Panc1 (cell line): ENCODE data around the gene BMP7. TPM values are rescaled to one million over a fixed set of nuclear protein-coding genes. Genes with fewer than 3 reads are reported as not detected.

Experiments
- ATAC-seq: fragments of 200-7000 bp; cut with Tn5 transposase; 2 replicates; pipeline ENCODE4 v1.9.1; 2020; ENCODE audit warnings: mild to moderate bottlenecking, moderate library complexity
- BruUV-seq: library from RNA; stranded (reverse); fragments of 400-500 nt; replicated peaks from 2 replicates; lab custom pipeline; 2021; lab: Mats Ljungman, UMichigan
- CTCF ChIA-PET: fragments of 300-600 bp; sonication (Branson Sonifier 250); formaldehyde crosslinking; loops from one replicate; lab custom pipeline; 2022; ENCODE audit warnings: antibody characterized with exemption; lab: Charles Lee
- POLR2A ChIA-PET: fragments of 300-600 bp; sonication (Branson Sonifier 250); formaldehyde crosslinking; loops from one replicate; lab custom pipeline; 2022; ENCODE audit warnings: antibody characterized with exemption; lab: Charles Lee
- DNase-seq: peaks from one replicate; pipeline ENCODE4 v3.0.0-alpha.2; 2010; ENCODE audit warnings: low read depth, low spot score
- H3K27ac ChIP-seq: 2 replicates; pipeline ENCODE4 v1.5.1; 2011; ENCODE audit warnings: mild to moderate bottlenecking, low read length, inconsistent platforms
- H3K27me3 ChIP-seq: fragments of 200-500 bp; sonication (Bioruptor generic); 2 replicates; pipeline ENCODE4 v1.6.0; 2014; ENCODE audit warnings: low read length, inconsistent platforms; ENCODE audit not compliant: control insufficient read depth, insufficient read depth
- H3K36me3 ChIP-seq: fragments of 200-500 bp; sonication (Bioruptor generic); 2 replicates; pipeline ENCODE4 v1.5.1; 2014; ENCODE audit warnings: inconsistent platforms, mild to moderate bottlenecking, low read length, moderate library complexity; ENCODE audit not compliant: control insufficient read depth, insufficient read depth
- H3K4me1 ChIP-seq: 2 replicates; pipeline ENCODE4 v1.5.1; 2011; ENCODE audit warnings: inconsistent platforms, mild to moderate bottlenecking, low read length, moderate library complexity; ENCODE audit not compliant: control insufficient read depth, insufficient read depth
- H3K4me3 ChIP-seq, 2 experiments: 2 replicates each; pipeline ENCODE4 v1.5.1; 2011 to 2012; ENCODE audit warnings: low read depth in 2 of 2, low read length in 2 of 2, mild to moderate bottlenecking in 2 of 2, inconsistent platforms in 1 of 2, moderate library complexity in 1 of 2
- H3K9me3 ChIP-seq: fragments of 200-500 bp; sonication (Bioruptor generic); 2 replicates; pipeline ENCODE4 v1.5.1; 2014; ENCODE audit warnings: low read depth, mild to moderate bottlenecking, inconsistent platforms, low read length, moderate library complexity; ENCODE audit not compliant: control insufficient read depth, insufficient read depth
- CTCF ChIP-seq: fragments of 450-650 bp; IDR thresholded peaks from 2 replicates; pipeline ENCODE4 v1.5.1; 2017; ENCODE audit warnings: mild to moderate bottlenecking
- POLR2AphosphoS5 ChIP-seq: IDR thresholded peaks from 2 replicates; pipeline ENCODE4 v1.6.1; 2012; ENCODE audit warnings: mild to moderate bottlenecking, low read depth, low read length, moderate library complexity
- REST ChIP-seq, 2 experiments: IDR thresholded peaks; 2 replicates each; pipeline ENCODE4 v1.6.1; 2011 to 2012; ENCODE audit warnings: low read depth in 2 of 2, control low read depth in 1 of 2, low read length in 1 of 2, mild to moderate bottlenecking in 1 of 2, moderate library complexity in 1 of 2; ENCODE audit not compliant: insufficient read depth in 1 of 2
- SIN3A ChIP-seq: IDR thresholded peaks from 2 replicates; pipeline ENCODE4 v1.6.1; 2012; ENCODE audit warnings: low read depth, mild to moderate bottlenecking, low read length, moderate library complexity, borderline replicate concordance; ENCODE audit not compliant: insufficient read depth
- TCF7L2 ChIP-seq: IDR thresholded peaks from 2 replicates; pipeline ENCODE4 v1.6.1; 2011; ENCODE audit warnings: mild to moderate bottlenecking, low read depth, low read length, inconsistent platforms
- in situ Hi-C: cut with HindIII; loops from 2 replicates; pipeline ENCODE4 v1.10.0; 2016; ENCODE audit warnings: low sequenced_read_pairs, low pct_unique_long_range_greater_than_20kb
- intact Hi-C: fragments of 100-400 bp; cut with micrococcal nuclease; formaldehyde crosslinking; loops from one replicate; pipeline ENCODE4 v1.10.0; 2022; ENCODE audit not compliant: unreplicated experiment
- total RNA-seq: library from RNA; stranded (reverse); gene quantifications from one replicate; pipeline ENCODE4 v1.2.1, GENCODE V29; 2021; ENCODE audit not compliant: unreplicated experiment

The BMP7 gene
- total RNA-seq, 1 experiment from 2014 or later = 11.5 TPM

- DNase-seq (no peak), ATAC-seq (no peak)
- no peaks in the 10 kb centered on the region for H3K36me3 ChIP-seq
- no peaks in the 10 kb centered on the region for H3K27me3 ChIP-seq
- intact Hi-C loops (no loop called here), in situ Hi-C loops (no loop called here)
- ChIA-PET POLR2A (no interaction called here), CTCF (no interaction called here)
- no peaks in the 10 kb centered on the region for H3K4me1 ChIP-seq
- TF ChIP-seq POLR2AphosphoS5 (no peak), CTCF (no peak), TCF7L2 (no peak), REST (IDR thresholded peaks at IDR 0.05; ENCODE audit: insufficient read depth in 1 of 2, low read depth in 2 of 2, low read length in 1 of 2) (no peak), SIN3A (no peak)
- H3K4me3 ChIP-seq = no peak overlapping the region
- H3K9me3 ChIP-seq = no peaks in the 10 kb centered on the region
- H3K27ac ChIP-seq = no peak overlapping the region
- no TSS peak for BruUV-seq
Observed at GRCh38 chr20:57301026-57301425, 34.6 kb upstream of the BMP7 start.

GRCh38 chr20:57298457-57298856 lies 32.0 kb upstream of the BMP7 start:
- in situ Hi-C loops (no loop called here), intact Hi-C loops (no loop called here)
- ChIA-PET POLR2A (interaction anchor here (0.6 kb wide), 1 partner anchor 216 kb away, joined by 3 read pairs; no protein-coding TSS in a partner anchor), CTCF (no interaction called here)
- no peaks in the 10 kb centered on the region for H3K27me3 ChIP-seq
- BruUV-seq = no TSS peak
- no peaks in the 10 kb centered on the region for H3K9me3 ChIP-seq
- ATAC-seq (no peak), DNase-seq (no peak)
- no peaks in the 10 kb centered on the region for H3K36me3 ChIP-seq
- TF ChIP-seq POLR2AphosphoS5 = no peak
- TF ChIP-seq CTCF = no peak
- no peak for TF ChIP-seq TCF7L2
- TF ChIP-seq REST (IDR thresholded peaks at IDR 0.05; ENCODE audit: insufficient read depth in 1 of 2, low read depth in 2 of 2, low read length in 1 of 2) = no peak
- TF ChIP-seq SIN3A = no peak
- no peak overlapping the region for H3K27ac ChIP-seq
- H3K4me3 ChIP-seq = no peak overlapping the region
- H3K4me1 ChIP-seq = no peaks in the 10 kb centered on the region
